ENCODE data around the gene PLXND1. TPM values are rescaled to one million over a fixed set of nuclear protein-coding genes. Genes with fewer than 3 reads are reported as not detected.

Gene PLXND1
- total RNA-seq, 2 experiments from 2014 or later: 7.6 to 7.7 TPM

DNA sequence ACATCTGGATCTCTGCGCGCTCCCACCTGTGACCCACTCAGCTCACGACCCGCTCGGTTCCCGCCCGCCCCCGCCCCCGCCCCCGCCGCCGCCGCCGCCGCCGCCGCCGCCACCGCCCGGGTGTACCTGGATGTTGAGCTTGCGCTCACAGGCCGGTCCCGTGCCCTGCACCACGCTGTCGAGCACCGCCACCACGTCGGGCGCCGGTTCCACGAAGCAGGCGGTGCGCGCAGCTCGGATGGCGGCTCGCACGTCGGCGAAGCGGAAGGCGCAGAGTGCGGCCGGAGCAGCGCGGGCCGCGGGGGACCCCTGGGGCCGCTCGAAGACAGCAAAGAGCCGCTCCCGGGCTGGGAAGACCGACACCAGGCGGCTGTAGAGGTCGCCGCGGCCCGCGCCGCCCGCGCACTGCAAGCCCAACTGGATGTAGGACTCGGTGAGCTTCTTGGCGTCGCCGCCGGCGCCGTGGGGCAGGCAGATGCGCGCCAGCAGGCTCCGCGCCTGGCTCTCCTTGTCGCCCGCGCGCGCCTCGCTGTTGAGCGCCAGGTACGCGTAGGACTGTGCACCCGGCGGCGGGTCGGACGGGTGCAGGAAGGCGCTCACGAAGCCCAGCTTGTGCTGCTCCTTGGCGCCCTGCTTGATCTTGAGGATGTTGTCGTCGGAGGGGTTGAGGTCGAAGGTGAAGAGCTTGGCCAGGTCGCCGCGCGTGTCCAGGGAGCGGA lies 1.1 kb downstream of the PLXND1 start:
- ChIA-PET CTCF (interaction anchor here (0.8 to 1.7 kb wide), 4 partner anchors 8 to 336 kb away, joined by 3 to 7 read pairs (median 4); no protein-coding TSS in a partner anchor), POLR2A (interaction anchor here (0.5 to 1.1 kb wide), 4 partner anchors 9 to 322 kb away, joined by 3 to 4 read pairs (median 3); no protein-coding TSS in a partner anchor)

DNA sequence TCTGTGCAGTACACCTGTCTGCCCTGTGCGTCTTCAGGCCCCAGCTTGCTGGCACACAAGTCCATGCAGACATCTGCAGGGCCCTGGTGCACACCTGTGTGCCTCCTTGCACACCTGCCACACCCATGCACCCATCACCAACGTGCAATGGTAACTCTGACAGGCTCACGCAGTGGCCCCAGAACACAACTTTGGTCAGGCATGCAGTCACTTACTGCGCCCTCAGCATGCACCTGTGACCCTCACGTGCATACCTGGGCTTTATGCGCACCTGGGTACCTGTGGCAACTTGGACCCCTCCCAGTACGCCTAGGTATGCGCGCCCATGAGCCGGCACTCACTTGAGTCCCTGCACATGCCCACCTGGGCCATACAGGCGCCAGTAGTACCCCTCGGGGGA lies 1.7 kb downstream of the PLXND1 start:
- ChIA-PET CTCF (interaction anchor here (1.7 kb wide), 1 partner anchor 23 kb away, joined by 5 read pairs; no protein-coding TSS in a partner anchor), POLR2A (interaction anchor here (0.5 kb wide), 1 partner anchor 321 kb away, joined by 3 read pairs; no protein-coding TSS in a partner anchor)

DNA sequence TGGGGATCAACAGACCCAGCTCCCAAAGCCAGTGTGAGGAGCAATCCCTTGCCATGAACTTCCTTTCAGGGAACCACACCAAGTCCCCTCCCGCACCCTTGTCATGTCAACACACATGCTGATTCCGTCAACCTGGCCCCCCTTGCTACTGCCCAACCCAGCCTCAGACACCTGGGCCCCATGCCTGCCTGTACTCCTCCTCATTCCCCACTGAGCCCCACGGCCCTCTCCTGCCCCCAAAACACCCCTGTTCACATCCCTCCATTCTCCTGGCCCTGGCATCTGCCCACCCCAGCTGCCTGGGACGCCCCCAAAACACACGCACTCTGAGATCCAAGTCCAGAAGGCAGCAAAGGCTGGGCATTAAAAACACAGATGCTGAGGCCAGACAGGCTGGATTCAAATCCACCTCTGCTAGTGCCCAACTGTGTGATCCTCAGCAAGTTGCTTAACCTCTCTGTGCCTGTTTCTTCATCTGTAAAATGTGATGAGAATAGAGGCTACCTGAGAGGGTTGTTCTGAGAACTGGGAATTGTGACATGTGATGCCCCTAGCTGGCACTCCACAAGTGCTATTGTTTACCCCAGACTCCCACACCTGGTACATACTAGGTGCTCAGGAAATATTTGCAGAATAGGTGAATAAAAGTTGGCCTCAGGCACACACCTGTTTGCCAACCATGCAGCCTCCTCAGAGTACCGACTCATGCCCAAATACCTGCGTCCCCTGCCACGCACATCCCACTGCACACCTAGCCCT lies 2.3 kb downstream of the PLXND1 start:
- POLR2A ChIA-PET: no interaction called here
- CTCF ChIA-PET: no interaction called here

DNA sequence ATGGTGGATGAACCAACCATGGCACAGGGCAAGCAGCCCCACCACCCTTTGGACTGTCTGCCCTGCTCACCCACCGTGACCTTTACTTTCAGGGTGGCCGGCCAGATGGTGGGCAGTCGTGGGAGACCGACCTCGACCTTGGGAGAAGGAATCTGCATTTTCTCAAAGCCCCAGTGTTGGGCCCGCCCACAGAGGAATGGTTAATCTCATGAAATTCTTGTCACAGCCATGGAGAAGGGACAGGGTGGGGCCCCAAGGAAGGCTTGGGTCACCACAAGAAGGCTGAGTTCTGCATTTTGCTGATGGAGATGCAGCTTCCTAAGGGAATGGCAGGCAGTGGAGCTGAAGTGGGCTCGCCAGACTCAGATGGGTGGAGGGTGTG lies 2.9 kb downstream of the PLXND1 start:
- ChIA-PET CTCF (no interaction called here), POLR2A (no interaction called here)

DNA sequence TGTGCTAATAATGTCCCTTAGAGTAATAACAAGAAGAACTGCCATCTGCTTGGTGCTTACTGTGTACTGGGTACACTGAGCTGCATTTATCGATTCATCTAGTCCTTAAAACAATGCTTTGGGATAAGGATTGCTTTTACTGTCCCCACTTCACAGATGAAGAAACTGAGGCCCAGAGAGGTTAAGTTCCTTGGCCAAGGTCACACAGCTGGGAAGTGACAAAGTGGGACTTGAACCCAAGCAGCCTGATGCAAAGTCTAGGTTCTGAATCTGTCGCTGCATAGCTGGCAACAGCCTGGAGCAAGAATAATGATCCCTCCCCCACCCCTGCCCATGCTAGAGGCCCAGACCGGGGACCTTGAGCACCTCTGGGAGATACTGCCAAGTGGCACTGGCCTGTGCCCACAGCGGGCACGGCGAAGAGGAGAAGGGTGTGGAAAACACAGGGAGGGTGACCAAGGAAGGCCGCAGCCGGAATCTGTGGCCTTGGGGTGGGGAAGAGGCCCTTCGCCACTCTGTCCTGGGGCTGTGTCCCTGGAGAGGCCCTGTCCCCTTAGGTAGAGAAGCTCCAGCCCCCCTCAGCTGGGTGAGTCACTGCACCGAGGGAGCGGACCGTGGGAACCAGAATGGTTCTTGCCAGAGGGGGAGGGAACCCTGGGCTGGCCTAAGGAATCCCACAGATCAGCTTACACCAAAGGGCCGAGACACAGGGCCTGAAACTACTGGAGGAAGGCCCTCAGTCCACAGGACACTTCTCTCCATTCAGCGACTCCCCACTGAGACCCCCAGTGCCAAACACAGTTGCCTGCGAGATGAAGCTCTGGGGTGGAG lies 3.5 kb downstream of the PLXND1 start:
- ChIA-PET CTCF (interaction anchor here (0.6 kb wide), 1 partner anchor 1415 kb away, joined by 4 read pairs; no protein-coding TSS in a partner anchor), POLR2A (no interaction called here)

DNA sequence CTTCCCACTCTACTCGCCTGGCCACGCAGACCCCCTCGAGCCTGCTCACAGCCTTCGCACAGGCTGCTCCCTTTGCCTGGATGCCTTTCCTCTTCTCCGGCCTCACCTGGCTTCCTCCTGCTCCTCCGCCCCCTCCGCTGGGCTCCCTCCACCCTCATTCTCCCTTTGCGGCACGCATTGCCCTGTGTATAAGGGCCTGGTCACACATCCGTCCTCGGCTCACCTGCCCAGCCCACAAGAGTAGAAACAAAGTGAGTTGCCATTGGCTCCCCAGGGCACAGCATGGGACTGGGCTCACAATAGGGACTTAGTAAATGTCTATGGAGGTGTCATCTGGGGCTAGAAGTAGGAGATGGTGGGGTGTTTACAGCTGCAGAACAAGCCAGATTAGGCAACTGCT lies 4.2 kb downstream of the PLXND1 start:
- CTCF ChIA-PET: no interaction called here

DNA sequence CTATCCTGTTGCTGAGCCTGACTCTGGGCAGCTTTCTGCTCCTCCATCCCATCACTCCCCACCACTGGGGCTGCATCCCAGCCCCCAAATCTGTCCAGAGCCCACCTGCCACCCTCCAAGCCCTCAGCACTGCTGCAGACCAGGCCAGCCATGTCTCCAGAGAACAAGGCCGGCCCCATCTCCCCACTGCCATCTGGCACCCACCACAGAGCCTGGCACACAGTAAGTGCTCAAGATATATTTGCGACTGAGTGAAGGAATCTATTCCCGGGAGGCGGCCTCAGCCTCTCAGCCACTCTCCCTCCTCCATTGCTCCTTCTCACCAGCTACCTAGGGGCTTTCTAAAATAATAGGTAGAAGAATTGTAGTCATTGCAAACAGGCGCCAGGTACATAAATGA lies 4.8 kb downstream of the PLXND1 start:
- POLR2A ChIA-PET: no interaction called here

More for the DNA sequence above, 4.2 kb downstream of the PLXND1 start:
- POLR2A ChIA-PET: no interaction called here

DNA sequence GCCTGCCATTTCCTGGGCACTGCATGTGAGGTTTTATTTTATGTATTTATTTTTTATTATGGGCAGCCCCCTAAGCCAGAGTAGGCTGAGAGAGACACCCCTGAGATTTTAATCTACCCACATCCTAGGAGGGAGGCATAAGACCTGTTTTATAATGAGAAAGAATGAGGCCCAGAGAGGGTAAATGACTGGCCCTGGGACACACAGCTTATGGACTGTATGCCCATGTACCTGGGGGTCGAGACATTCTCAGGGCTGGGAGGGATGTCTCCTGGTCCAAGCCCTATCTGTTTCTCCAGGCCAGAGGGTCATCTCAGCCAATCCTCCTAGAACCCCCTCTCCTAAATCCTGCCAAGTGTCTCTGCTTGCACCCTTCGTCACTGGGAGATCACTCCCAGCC lies 6.1 kb downstream of the PLXND1 start:
- ChIA-PET CTCF (no interaction called here), POLR2A (no interaction called here)

More for the DNA sequence above, 4.8 kb downstream of the PLXND1 start:
- CTCF ChIA-PET: no interaction called here

DNA sequence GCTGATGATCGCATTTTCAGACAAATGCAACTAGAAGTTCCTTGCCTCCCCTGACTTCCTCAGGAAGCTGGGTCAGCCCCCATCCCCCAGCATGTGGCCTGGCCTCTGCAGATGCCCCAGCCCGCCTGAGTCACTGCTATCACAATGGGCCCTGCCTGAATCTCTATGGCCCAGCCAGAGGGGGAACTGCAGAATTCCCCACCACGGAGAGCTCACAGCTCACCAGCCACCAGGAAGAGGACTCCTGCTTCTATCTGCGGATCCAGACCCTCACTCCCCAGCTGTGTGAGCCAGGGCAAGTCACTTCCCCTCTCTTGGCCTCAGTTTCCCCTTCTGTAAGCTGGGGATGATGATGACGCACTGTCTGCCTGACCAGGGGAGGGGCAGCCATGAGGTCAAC lies 6.9 kb downstream of the PLXND1 start:
- CTCF ChIA-PET: no interaction called here
- POLR2A ChIA-PET: no interaction called here

DNA sequence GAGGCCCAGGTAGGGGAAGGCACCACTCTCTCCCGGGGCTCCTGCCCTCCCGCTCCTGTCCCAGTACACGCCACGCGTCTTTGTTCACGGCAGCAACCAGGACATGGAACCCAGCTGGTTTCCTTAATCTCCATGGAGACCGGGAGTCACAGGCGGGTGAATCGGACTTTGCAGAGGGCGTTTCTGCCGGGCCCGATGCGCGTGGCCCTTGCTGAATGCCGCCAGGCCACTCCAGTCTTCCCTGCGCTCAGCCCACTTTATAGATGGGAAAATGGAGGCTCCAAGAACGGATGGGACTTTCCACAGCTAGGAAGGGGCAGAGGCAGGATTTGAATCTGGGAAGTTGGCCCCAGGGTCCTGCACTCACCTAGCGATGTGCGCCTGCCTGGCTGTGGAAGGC lies 7.4 kb downstream of the PLXND1 start:
- CTCF ChIA-PET: no interaction called here
- POLR2A ChIA-PET: no interaction called here

DNA sequence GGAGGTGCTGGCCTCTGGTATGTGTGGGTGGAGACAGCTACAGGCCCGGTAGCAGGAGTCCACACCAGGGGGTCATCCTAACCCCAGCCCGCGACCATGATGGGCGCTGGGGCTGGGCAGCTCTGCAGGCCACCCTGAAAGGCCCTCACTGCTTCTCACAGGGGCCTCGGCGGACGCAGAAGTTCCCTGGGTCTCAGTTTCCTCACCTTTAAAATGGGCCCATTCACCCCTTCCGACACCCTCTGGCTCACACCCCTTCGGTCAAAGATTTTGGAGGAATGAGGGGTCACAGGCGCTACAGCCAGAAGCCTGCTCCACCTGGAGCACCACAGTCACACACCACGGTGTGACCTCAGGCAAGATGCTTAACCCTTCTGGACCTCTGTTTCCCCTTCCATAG lies 8.0 kb downstream of the PLXND1 start:
- CTCF ChIA-PET: no interaction called here

DNA sequence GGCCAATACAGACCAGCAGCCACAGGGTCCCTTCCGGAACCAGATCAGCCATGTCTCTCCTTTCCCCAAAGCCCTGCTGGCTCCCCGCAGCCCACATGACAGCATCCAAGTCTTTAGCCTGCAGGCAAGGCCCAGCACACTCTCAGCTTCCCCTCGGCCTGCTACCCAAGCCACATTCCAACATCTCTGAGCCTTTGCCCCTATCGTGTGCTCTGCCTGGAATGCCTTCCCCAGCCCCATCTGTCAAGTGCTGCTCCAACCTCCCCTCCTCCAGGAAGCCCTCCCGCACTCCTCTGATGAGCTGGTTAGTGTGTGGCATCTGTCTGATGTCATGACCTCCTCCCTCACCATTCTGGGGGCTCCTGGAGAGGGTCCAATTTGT lies 8.5 kb downstream of the PLXND1 start:
- POLR2A ChIA-PET: no interaction called here

More for the DNA sequence above, 8.0 kb downstream of the PLXND1 start:
- POLR2A ChIA-PET: no interaction called here

DNA sequence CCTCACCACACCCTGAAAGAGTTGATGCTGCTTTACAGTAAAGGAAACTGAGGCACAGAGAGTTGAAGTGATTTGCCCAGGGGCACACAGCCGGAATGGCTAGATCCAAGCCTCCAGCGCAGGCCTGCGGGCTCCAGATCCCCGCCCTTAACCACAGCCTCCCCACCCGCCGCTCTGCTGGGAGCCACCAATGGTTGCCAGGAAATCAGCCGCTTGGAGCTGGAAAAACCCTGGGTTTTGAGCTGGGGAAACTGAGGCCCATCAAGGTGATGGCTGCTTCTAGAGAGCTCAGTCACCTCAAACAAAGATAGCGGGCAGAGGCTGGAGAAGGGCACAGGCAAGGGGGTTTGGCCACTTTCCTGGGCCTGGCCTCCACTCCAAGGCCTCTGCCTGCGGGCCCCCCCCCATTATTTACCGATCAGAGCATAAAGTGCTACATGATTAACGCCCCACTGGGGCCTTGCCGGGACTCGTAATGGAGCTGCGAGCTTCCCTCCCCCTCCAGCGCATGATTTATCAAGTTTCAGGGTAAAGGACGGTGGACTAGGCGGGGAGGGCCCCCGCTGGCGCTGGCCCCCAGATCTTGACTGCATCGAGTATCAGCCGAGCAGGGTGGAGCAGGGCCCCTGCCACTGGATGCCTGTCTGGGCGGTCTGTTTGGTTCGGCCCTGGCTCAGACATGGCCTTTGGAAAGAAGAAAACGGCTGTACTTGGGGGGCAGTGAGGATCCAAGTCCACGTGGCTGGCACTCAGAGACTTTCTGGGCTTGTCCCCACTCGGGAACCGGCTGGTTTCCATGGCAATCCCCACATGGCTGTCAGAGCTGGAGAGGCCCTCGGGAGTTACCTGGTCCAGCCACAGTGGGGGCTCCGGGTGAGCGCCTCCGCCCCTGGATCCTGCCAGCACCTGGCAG lies 9.1 kb downstream of the PLXND1 start:
- CTCF ChIA-PET: interaction anchor here (0.9 to 1.0 kb wide), 2 partner anchors 8 to 63 kb away, joined by 3 read pairs; no protein-coding TSS in a partner anchor
- POLR2A ChIA-PET: interaction anchor here (1.1 kb wide), 1 partner anchor 8 kb away, joined by 3 read pairs; no protein-coding TSS in a partner anchor

More for the DNA sequence above, 8.5 kb downstream of the PLXND1 start:
- CTCF ChIA-PET: no interaction called here

DNA sequence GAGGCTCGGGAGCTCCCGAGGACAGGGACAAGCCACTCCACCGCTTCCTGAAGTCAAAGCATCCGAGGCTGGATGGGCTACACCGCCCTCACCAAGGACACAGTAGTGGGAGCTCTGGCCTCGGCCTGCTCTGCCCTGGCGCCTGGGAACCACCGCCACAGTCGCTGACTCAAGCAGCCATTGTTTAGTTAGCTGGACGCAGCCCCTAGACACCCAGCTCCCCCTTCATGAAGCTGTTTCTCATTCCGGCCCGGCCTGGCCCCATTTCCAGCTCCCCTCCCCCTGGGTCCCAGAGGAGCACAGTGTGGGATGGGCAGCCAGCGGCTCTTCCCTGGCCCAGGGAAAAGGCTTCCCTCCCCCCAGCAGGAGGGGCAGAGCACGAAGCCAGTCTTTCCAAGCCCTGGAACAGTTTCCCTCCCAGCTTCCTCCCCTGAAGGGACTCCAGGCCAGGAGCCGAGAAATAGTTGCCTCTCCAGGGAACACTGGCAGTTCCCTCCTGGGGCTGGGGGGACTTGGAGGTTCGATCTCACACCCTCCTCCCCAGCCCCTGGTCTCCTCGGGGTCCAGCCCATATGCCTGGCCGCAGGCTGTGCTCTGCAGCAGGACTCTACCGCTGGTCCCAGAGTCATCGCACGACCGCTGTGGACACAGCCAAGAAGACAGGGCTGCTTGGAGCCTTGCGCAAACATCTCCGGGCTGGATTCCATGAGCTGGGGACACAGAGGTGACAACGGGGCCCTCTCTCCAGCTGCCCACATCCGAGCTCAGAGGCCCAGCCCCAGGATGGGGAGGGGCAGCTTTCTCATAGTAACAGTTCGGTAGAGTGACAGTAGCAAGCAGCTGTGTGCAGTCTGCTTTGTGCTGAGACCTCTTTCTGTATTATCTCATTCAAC lies 10.0 kb downstream of the PLXND1 start:
- POLR2A ChIA-PET: interaction anchor here (1.0 to 1.1 kb wide), 2 partner anchors 9 to 31 kb away, joined by 3 read pairs; no protein-coding TSS in a partner anchor
- CTCF ChIA-PET: interaction anchor here (0.9 to 1.0 kb wide), 2 partner anchors 9 to 62 kb away, joined by 3 read pairs; no protein-coding TSS in a partner anchor

DNA sequence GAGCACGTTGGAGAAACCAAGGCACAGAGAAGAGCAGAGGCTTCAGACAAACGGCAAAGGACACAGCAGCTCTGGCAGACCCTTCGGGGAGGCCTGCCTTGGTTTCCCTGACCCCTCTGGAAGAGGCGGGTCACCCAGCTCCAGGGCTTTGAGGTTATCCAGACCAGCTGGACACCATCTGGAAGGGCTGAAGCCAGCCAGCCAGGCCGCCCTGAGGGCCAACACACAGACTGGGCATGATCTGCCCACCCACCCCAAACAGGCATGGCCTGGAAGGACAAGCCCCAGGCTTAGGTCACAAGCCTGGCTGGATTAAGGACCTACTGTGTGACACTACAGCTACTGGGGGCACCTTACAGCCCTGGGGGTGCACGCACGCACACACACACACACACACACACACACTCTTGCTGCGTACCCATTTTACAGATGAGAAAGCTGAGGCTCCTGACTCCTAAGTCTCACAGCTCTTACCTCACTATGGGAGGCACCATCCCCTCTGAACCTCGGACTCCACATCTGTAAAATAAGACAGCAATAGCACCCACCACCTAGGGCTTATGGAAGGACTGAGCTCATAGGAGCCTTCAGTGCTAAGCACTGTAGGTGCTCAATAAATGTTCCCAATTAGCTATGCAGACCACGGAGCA lies 10.8 kb downstream of the PLXND1 start:
- POLR2A ChIA-PET: interaction anchor here (1.0 kb wide), 1 partner anchor 32 kb away, joined by 3 read pairs; no protein-coding TSS in a partner anchor
- CTCF ChIA-PET: no interaction called here

DNA sequence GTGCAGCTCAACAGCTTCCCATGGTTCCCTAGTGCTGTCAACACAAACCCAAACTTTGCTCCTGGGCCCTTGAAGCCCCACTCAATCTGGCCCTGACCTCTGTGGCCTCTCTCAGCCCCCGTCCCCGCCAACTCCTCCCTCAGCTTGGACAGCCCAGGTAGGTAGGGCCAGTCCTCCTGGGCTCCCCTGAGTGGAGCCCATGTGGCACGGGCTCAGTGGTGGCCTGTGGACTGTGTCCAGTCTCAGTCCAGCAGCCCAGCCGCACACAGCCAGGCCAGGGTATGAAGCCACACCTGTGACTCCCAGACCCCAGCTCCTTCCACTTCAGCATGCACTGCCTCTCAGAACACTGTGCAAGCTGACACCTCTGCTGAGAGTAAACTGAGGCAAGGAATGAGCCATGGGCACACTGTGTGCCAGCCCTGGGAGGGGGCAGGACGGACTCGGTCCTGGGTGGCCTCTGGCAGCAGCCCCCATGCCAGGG lies 11.5 kb downstream of the PLXND1 start:
- ChIA-PET CTCF (interaction anchor here (1.5 kb wide), 1 partner anchor 11 kb away, joined by 7 read pairs; no protein-coding TSS in a partner anchor), POLR2A (interaction anchor here (1.8 kb wide), 1 partner anchor 18 kb away, joined by 8 read pairs; no protein-coding TSS in a partner anchor)

DNA sequence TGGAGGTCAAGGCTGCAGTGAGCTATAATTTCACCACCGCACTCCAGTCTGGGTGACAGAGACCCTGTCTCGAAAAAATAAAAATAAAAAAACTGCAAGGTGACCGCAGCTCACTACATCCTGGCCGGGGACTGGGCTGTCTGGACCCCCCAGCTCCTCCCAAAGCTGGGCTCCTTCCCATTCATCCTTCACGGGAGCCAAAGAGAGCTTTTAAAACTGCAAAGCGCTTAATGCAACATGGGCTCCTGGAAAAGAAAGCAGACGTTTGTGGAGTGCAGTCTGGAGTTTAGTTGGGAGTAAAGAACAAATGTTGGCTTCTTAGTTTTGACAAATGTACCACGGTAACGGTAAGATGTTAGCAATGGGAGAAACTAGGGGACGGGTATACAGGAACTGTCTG lies 12.1 kb downstream of the PLXND1 start:
- POLR2A ChIA-PET: interaction anchor here (1.8 kb wide), 1 partner anchor 17 kb away, joined by 8 read pairs; no protein-coding TSS in a partner anchor
- CTCF ChIA-PET: interaction anchor here (0.6 to 1.5 kb wide), 2 partner anchors 11 to 31 kb away, joined by 3 to 7 read pairs; no protein-coding TSS in a partner anchor
